NCI-H510A (cell line): ENCODE measurements around the gene FAM222B.
A peak's percentile ranks its signal among the peaks of the same experiment; 100 is the strongest.
"Not testable (repeated sequence)": the region's sequence is repeated elsewhere in the genome, so short reads cannot be mapped to it uniquely, and the experiment has no call there.

Source experiments
- DNase-seq: peaks from one replicate; lab custom pipeline; 2025; lab: John Stamatoyannopoulos, UW

FAM222B gene

GRCh38 chr17:28726627-28727491 lies 115.7 kb downstream of the FAM222B start:
- peak; percentile 98 for DNase-seq

DNA sequence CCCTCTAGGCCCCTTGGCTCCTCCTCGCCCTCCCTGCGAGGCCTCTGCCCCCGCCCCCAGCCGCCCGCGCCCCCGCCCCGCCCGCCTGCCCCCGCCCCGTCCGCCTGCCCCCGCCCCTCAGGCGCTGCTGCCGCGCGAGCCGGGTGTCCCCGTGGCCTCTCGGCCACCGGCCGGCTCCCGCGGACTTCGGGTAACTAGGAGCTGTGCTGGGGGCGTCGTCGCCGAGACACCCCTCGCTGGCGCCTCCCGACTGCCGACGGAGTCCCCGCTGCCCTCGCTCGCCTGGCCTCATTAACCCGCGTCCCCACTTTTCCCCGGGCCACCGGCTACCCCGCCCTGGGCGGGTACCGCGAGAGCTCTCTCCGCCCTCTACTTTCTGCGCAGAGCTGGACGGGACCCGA lies 116.4 kb downstream of the FAM222B start, which contains the start of gene TLCD1:
TLCD1 (minus strand) TSS at position 8 of the 401 bp plus-strand sequence. CDS start 136 bp downstream, outside the sequence.
- DNase-seq, result peak; percentile 80

GRCh38 chr17:28725660-28726225 lies 116.8 kb downstream of the FAM222B start:
- peak; percentile 96 for DNase-seq

GRCh38 chr17:28725166-28725659 lies 117.4 kb downstream of the FAM222B start:
- DNase-seq, result no peak

- no peak for DNase-seq
Measured at GRCh38 chr17:28724500-28725165, 118.0 kb downstream of the FAM222B start.

DNA sequence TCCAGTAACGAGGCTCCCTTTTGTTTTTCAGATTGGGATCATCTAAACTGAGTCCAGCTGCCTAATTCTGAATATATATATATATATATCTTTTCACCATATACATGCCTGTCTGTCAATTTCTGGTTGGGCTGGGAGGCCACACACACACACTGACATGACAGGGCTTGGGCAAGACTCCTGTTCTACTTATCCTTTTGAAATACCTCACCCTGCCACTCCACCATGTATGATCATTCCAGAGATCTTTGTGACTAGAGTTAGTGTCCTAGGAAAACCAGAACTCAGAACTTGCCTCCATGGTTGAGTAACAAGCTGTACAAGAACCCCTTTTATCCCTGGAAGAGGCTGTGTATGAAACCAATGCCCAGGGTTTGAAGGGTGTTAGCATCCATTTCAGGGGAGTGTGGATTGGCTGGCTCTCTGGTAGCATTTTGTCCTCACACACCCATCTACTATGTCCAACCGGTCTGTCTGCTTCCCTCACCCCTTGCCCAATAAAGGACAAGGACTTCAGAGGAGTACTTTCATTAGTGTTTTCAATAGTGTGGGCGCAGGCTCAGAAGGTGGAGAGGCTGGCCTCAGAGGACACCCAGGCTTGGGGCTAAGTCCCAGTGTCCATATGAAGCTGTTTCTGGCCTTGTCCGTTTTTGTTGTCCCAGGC lies 118.6 kb downstream of the FAM222B start:
- DNase-seq, result not testable (repeated sequence)

DNA sequence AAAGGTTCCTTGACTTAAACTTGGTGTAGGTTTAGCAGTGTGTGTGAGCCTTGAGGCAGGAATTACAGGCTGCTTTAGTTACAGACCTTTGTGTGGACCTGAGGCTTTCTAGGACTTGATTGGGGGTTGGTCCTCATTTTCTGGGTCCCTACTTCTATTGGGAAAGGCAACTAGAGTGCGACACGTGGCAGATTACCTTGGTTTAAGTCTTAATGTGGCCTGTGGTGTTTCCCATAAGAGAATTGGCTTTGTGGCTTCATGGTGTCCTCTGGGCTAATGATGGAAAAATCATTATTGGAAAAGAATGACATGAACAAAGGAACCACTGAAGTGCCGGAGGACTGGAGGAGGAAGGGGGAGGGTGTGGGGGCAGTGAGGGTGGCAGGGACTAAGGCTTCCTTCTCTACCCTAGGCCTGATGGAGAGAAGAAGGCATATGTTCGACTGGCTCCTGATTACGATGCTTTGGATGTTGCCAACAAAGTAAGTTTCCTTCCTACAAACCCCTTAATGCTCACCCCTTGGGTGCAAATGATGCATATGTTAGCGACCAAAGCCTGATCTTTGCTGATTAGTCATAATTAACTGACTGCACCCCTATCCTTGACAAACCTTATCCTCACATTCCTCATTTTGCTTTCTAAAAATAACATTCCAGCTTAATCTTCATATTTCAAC lies 119.3 kb downstream of the FAM222B start:
- DNase-seq, result no peak

DNA sequence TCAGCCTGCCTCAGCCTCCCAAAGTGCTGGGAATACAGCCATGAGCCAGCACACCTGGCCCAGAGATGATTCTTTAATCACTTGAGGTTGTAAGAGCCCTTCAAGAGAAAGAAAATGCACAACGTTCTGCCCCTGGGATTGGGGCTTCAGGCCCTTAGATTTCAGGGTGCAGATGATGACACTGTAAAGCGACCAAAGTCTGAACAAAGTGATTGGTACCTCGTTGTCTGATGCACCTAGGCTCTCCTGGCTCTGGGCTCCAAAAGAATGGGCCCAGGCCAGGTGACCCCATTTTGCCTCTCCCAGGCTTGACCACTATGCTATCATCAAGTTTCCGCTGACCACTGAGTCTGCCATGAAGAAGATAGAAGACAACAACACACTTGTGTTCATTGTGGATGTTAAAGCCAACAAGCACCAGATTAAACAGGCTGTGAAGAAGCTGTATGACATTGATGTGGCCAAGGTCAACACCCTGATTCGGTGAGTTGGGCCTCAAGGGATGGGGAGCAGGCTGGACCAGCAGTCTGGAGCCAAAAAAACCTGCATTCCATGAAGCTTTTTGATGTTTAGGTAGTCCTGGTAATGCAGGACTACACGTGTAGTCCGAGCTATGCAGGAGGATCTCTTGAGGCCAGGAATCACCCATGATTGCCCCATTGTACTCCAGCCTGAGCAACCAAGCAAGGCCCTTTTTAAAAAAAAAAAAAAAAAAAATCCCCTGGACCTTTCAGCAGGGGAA lies 120.0 kb downstream of the FAM222B start:
- DNase-seq, result no peak

- DNase-seq, result not testable (repeated sequence)
Measured at GRCh38 chr17:28720997-28721329, 121.6 kb downstream of the FAM222B start.

GRCh38 chr17:28720247-28720996 lies 122.2 kb downstream of the FAM222B start:
- no peak for DNase-seq

- no peak for DNase-seq
Measured at GRCh38 chr17:28719021-28719433, 123.6 kb downstream of the FAM222B start.

DNA sequence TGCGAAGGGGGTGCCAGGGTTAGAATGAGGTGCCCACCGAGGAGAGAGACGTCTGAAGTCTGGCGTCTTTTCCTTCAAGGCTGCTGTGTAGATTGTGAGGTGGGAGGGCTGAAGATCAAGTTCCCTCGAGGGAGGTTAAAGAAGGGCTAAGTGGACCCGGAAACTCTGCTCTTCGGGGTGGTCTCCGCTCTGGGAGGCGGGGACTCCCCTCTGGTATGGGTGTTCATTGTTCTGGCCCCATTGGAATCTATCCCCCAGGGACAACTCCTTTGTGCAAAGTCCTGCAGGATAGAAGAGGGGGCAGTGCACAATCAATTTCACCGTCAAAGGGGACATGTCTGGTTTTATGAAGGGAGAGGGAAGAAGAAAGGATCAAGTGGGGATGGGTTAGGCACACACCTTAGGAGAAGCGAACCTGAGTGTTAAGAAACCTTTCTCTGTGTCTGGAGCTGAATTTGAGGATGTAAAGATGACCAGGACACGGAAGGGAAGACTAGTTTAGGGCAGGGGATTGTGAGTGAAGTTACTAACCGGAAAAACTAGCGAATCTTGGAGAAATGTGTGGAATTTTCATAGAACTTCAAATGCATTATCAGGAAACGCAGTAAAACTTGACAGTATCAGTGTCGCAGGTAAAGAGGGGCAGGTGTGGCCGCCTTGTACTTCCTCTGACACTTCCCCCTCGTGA lies 124.1 kb downstream of the FAM222B start:
- DNase-seq, result no peak

DNA sequence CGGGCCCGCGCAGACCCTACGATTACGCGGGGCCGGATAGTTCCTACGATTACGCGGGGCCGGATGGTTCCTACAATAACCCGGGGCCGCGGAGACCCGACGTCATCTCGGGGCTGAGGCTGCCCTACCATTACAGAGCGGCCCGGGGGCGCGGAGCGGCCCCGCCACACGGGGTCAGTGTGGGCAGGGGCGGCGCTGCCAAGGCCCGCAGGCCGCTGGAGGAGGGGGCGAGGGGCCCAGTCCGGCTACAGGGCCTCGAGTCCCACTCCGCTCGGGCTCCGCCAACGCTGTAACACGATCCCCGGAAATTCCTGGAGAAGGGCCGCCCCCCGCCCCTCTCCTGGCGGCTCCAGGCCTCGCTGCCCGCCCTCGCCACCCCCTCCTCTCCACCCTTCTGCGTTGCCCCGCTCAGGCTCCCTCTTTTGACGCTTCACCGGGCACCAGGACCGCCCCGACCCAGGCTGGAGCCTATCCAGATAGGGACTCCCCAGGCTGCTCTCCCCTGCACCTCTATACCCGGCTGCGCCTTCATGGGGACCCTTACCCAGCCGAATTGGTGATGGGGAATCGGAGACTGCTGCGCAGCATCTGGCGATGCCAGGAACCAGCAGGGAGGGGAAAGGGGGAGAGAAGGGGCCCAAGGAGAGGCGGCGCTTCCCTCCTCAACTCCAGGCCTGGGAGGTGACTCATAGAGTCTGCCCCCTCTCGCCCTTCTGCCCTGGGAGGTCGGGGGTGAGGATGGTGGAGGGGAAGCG lies 124.8 kb downstream of the FAM222B start, which contains the start of gene RAB34:
RAB34 (minus strand) TSS at position 291 of the 755 bp plus-strand sequence. CDS start 602 bp downstream, outside the sequence.
- peak; percentile 95 for DNase-seq

DNA sequence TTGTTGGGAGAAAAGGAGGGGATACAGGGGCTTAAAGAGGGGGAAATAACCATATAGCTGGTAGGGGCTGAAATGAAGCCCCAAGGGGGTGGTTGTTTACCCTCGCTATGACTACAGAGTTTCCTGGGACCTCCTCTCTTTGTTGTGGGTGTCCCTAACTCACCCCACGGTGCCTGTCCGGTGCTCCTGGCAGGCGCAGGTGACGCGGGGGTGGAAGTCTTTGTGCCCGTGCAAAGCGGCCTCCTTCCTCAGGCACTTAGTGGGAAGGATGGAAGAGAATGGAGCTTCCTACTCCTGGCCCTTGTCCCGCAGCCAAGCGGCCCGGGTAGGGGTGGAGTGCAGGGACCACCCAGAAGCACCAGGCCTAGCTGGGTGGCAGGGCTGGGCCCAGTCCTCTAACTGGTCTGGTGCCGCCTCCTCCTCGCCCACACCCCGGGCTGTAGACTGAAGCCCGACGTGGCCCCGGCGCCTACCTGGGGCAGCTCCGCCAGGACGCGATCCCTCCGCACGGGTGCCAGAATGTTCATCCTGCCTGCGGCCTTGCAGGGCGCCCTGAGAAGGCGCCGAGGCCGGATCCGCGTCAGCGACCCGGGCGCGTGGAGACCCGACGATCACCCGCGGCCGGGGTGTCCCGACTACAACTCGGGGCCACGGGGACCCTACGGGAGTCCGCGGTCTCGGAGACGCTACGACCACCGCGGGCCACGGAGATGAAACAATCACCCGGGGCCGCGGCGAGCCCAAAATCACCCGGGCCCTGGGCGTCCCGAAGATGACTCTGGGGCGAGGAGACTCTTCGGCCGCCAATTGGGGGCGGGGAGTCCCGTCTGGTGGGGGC lies 125.6 kb downstream of the FAM222B start:
- DNase-seq, result peak; percentile 41

- DNase-seq, result no peak
Measured at GRCh38 chr17:28715217-28715616, 127.4 kb downstream of the FAM222B start.

DNA sequence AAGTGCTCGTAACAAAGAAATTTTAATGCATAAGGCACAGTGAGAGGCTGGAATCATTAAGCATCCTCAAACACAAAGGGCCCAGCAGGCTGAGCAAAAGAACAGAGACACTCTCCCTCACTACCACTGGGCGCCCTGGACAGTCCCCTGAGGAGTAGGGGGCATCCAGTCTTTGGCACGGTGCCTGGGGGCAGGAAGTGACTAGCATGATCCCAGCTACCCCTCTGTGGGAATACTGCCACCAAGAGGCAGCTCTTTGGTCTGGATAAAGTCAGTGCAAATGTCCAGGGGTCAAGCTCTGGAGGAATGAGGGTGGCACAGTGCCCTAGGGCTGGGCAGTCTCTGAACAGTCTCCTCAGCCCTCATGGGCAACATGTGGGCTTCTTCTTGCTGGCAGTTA lies 128.3 kb downstream of the FAM222B start:
- no peak for DNase-seq

DNA sequence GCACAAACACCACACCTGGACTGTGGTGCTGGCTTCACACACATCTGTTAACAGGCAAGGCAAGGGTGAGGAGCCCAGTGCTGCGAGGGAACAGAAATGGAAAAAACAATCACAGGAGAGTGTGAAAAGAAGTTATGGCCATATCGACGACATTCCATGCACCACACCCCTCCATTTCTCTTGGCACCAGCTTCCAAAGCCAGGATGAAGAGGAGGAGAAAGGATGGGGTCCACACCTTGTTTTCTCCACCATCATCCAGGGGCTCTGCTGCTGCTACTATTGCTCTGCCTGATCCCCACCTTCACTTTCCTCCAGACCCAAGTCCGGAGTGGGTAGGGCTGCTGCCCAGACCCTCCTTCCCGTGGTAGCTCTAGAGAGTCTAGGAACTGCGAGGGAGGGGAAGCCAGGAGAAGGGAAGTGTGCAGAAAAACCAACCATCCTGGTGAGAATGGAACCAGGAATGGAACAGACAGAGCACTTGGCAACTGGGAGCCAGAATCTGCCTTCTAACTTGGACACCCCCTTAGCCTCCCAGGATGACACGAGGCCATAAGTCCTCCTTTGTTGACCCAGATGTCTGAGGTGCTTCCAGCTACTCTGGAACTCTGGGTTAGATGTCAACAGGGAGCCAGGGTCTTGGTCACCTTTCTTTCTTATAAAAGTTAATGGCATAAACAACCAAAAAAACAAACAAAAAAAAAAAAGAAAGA lies 129.7 kb downstream of the FAM222B start:
- DNase-seq, result no peak
